Activated CD8-positive, alpha-beta memory T cell treated with anti-CD3 and anti-CD28 coated beads, Interleukin-2, amount 50 U/mL, for 1 hour (primary cell): ENCODE data around the gene PATJ.
A peak's percentile ranks its signal among the peaks of the same experiment; 100 is the strongest.
"Not testable (repeated sequence)": the region's sequence is repeated elsewhere in the genome, so short reads cannot be mapped to it uniquely, and the experiment has no call there.

Experiments
- DNase-seq: peaks from one replicate; pipeline ENCODE4 v3.0.0-alpha.2; 2020; ENCODE audit errors: extremely low read depth

PATJ gene

GRCh38 chr1:62175568-62176179 lies 433.4 kb downstream of the PATJ start:
- peak; percentile 3 for DNase-seq

- no peak for DNase-seq
Measured at GRCh38 chr1:62176597-62177312, 434.5 kb downstream of the PATJ start.

- DNase-seq: no peak
Measured at GRCh38 chr1:62177621-62178020, 435.3 kb downstream of the PATJ start.

GRCh38 chr1:62178372-62178771 lies 436.1 kb downstream of the PATJ start:
- no peak for DNase-seq

GRCh38 chr1:62180054-62180453 lies 437.8 kb downstream of the PATJ start:
- not testable (repeated sequence) for DNase-seq

- DNase-seq: no peak
Measured at GRCh38 chr1:62180639-62181038, 438.4 kb downstream of the PATJ start.

GRCh38 chr1:62181532-62181931 lies 439.3 kb downstream of the PATJ start:
- DNase-seq: no peak

GRCh38 chr1:62182157-62182556 lies 439.9 kb downstream of the PATJ start:
- DNase-seq: not testable (repeated sequence)

- not testable (repeated sequence) for DNase-seq
Measured at GRCh38 chr1:62183164-62184020, 441.1 kb downstream of the PATJ start.

- DNase-seq: no peak
Measured at GRCh38 chr1:62184336-62184735, 442.1 kb downstream of the PATJ start.

GRCh38 chr1:62185233-62185632 lies 443.0 kb downstream of the PATJ start:
- not testable (repeated sequence) for DNase-seq

GRCh38 chr1:62185677-62186076 lies 443.4 kb downstream of the PATJ start:
- DNase-seq: no peak

- no peak for DNase-seq
Measured at GRCh38 chr1:62187548-62187947, 445.3 kb downstream of the PATJ start.

GRCh38 chr1:62188111-62188510 lies 445.8 kb downstream of the PATJ start:
- no peak for DNase-seq

- DNase-seq: no peak
Measured at GRCh38 chr1:62194651-62195544, 452.6 kb downstream of the PATJ start, which contains the start of gene L1TD1. Gene L1TD1 (plus strand): TSS chr1:62194849. CDS start chr1:62206629, 11,780 bp downstream.

- no peak for DNase-seq
Measured at GRCh38 chr1:62196086-62196690, 453.9 kb downstream of the PATJ start.

- no peak for DNase-seq
Measured at GRCh38 chr1:62198069-62198780, 455.9 kb downstream of the PATJ start.

- DNase-seq: no peak
Measured at GRCh38 chr1:62198781-62199125, 456.5 kb downstream of the PATJ start.

- no peak for DNase-seq
Measured at GRCh38 chr1:62207187-62207586, 464.9 kb downstream of the PATJ start.

- DNase-seq: no peak
Measured at GRCh38 chr1:62208087-62208486, 465.8 kb downstream of the PATJ start.
